Measurements from ENCODE around the gene AATK. TPM values are rescaled to one million over a fixed set of nuclear protein-coding genes. Genes with fewer than 3 reads are reported as not detected.

The AATK gene
- total RNA-seq, 2 donors from 2014 or later: 3.3 to 4.3 TPM

DNA sequence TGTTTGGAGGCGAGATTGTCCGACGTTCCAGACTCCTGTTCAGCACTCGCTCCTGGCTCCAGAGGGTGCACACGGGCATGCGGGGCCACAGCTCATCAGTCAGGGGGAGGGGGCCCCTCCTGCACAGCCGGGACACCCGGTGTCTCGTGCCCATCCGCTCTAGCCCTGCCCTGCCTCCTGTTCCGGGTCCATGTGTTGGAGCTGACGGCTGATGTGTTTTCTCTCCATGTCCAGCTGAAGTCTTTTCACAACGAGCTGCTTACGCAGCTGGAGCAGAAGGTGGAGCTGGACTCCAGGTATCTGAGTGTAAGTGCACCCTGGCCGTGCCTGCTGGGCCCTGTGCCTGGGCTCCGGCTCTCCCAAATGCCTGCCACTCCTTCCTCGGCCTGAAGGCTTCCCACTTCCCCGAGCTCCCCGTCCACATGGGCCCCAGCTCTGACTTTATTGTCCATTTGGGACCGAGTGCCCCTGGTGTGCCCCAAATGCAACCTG is 80.6 kb downstream of the AATK start:
- H3K4me1 Mint-ChIP-seq: no peaks in the 10 kb centered on the region
- Histone ChIP-seq H3K9ac (ENCODE audit: extremely low read depth, low read length, poor library complexity, severe bottlenecking) (no peak overlapping the region), H3K27ac (ENCODE audit: low read depth, low read length) (no peak overlapping the region), H3K9me3 (ENCODE audit: control insufficient read depth, low read length) (no peaks in the 10 kb centered on the region), H3K27me3 (ENCODE audit: control insufficient read depth, insufficient read depth, low read length, poor library complexity, severe bottlenecking) (no peaks in the 10 kb centered on the region), H3K36me3 (ENCODE audit: control insufficient read depth, insufficient read depth, low read length) (no peaks in the 10 kb centered on the region), H3K4me3 (ENCODE audit: low read length) (no peak overlapping the region), H3K4me1 (ENCODE audit: control insufficient read depth, insufficient read depth, low read length) (no peaks in the 10 kb centered on the region)
- WGBS, 2 experiments (ENCODE audit: insufficient coverage in 1 of 2, insufficient read length in 1 of 2): 89 to 93% methylated on average over 13 to 20 of the region's 20 CpGs
- DNase-seq: no peak
- no peak overlapping the region for H3K4me3 Mint-ChIP-seq
- peaks cover 6% of the 10 kb centered on the region for H3K36me3 Mint-ChIP-seq (ENCODE audit: low read depth)
- TF ChIP-seq, protein P1, sequence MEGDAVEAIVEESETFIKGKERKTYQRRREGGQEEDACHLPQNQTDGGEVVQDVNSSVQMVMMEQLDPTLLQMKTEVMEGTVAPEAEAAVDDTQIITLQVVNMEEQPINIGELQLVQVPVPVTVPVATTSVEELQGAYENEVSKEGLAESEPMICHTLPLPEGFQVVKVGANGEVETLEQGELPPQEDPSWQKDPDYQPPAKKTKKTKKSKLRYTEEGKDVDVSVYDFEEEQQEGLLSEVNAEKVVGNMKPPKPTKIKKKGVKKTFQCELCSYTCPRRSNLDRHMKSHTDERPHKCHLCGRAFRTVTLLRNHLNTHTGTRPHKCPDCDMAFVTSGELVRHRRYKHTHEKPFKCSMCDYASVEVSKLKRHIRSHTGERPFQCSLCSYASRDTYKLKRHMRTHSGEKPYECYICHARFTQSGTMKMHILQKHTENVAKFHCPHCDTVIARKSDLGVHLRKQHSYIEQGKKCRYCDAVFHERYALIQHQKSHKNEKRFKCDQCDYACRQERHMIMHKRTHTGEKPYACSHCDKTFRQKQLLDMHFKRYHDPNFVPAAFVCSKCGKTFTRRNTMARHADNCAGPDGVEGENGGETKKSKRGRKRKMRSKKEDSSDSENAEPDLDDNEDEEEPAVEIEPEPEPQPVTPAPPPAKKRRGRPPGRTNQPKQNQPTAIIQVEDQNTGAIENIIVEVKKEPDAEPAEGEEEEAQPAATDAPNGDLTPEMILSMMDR (conservative IDR thresholded peaks at IDR 0.05): no peak
- H3K9me3 Mint-ChIP-seq: no peaks in the 10 kb centered on the region
- H3K27ac Mint-ChIP-seq: no peak overlapping the region
- H3K27me3 Mint-ChIP-seq (ENCODE audit: insufficient read depth): no peaks in the 10 kb centered on the region

DNA sequence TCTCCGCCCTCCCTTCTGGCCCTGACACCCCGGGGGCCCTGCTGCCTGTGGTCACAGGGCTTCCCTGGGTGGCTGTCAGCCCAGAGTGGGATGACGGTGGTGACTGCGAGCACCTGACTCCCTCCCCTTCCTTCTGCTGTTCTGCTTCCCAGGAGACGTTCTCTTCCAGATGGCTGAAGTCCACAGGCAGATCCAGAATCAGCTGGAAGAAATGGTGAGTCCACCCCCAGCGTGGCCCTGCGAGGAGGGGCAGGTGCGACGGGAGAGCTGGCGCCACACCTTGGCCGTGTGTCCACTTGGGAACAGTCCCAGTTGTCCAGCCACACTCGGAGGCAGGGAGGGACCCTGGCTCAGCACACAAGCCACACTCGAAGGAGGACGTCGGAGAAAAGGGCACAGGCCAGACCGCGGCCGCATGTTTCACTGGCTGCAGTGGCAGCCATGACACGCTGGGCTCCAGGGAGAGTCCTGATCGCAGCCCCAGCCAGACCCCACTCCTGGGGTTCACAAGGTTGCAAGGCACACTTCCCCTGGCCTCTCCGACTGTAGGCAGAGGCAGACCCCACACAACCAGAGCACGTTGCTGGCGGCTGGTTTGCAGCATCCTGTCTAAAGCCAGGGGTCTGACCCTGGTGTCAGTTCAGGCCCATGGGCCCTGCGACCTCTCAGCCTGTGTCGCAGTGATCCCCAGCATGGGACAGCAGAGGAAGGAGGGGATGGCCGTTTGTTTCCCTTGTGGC is 81.2 kb downstream of the AATK start:
- no peak overlapping the region for H3K27ac Mint-ChIP-seq
- no peaks in the 10 kb centered on the region for H3K4me1 Mint-ChIP-seq
- no peaks in the 10 kb centered on the region for H3K27me3 Mint-ChIP-seq (ENCODE audit: insufficient read depth)
- Histone ChIP-seq H3K36me3 (ENCODE audit: control insufficient read depth, insufficient read depth, low read length) (no peaks in the 10 kb centered on the region), H3K4me1 (ENCODE audit: control insufficient read depth, insufficient read depth, low read length) (no peaks in the 10 kb centered on the region), H3K4me3 (ENCODE audit: low read length) (no peak overlapping the region), H3K9ac (ENCODE audit: extremely low read depth, low read length, poor library complexity, severe bottlenecking) (no peak overlapping the region), H3K9me3 (ENCODE audit: control insufficient read depth, low read length) (no peaks in the 10 kb centered on the region), H3K27ac (ENCODE audit: low read depth, low read length) (no peak overlapping the region), H3K27me3 (ENCODE audit: control insufficient read depth, insufficient read depth, low read length, poor library complexity, severe bottlenecking) (no peaks in the 10 kb centered on the region)
- H3K9me3 Mint-ChIP-seq: no peaks in the 10 kb centered on the region
- DNase-seq: no peak
- TF ChIP-seq, protein P1 (conservative IDR thresholded peaks at IDR 0.05): no peak
- H3K4me3 Mint-ChIP-seq: no peak overlapping the region
- WGBS, 2 experiments (ENCODE audit: insufficient coverage in 1 of 2, insufficient read length in 1 of 2): 94% methylated on average over 22 to 26 of the region's 26 CpGs
- H3K36me3 Mint-ChIP-seq (ENCODE audit: low read depth): peaks cover 6% of the 10 kb centered on the region

DNA sequence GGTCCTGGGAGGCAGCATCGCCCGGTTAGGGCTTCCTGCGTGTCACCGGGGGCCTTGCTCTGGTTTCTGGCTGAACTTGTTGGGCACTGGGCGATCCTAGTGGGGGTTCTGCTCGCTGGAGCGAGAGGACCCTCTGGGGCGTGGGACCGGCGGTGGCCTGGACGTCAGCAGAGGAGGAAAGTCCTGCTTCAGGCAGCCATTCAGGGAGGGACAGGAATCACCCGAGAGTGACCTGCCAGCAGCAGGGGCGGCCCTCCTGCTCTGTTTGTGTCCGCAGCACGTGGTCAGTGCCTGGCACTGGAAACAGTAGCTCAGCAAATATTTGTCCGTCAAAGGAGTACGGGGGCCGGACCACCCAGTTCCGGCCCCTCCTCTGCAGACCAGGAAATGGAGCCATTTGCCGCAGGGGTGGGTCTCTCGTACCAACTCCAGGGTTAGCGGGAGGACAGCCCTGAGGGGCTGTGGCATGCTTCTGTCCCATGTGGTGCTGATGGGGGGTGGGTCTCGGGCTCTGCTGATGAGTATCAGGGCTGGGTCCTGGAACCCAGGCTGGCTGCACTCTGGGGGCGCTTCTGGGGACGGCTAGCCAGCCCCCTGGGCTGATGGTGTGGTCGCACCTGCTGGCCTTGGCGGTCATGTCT is 82.8 kb downstream of the AATK start:
- Mint-ChIP-seq H3K36me3 (ENCODE audit: low read depth) (peaks cover 6% of the 10 kb centered on the region), H3K4me1 (no peaks in the 10 kb centered on the region), H3K27me3 (ENCODE audit: insufficient read depth) (no peaks in the 10 kb centered on the region), H3K9me3 (no peaks in the 10 kb centered on the region), H3K27ac (no peak overlapping the region), H3K4me3 (no peak overlapping the region)
- Histone ChIP-seq H3K4me3 (ENCODE audit: low read length) (no peak overlapping the region), H3K4me1 (ENCODE audit: control insufficient read depth, insufficient read depth, low read length) (no peaks in the 10 kb centered on the region), H3K9ac (ENCODE audit: extremely low read depth, low read length, poor library complexity, severe bottlenecking) (no peak overlapping the region), H3K9me3 (ENCODE audit: control insufficient read depth, low read length) (no peaks in the 10 kb centered on the region), H3K27ac (ENCODE audit: low read depth, low read length) (peak overlapping the region; percentile 60), H3K27me3 (ENCODE audit: control insufficient read depth, insufficient read depth, low read length, poor library complexity, severe bottlenecking) (no peaks in the 10 kb centered on the region), H3K36me3 (ENCODE audit: control insufficient read depth, insufficient read depth, low read length) (no peaks in the 10 kb centered on the region)
- no peak for DNase-seq
- TF ChIP-seq, protein P1 (conservative IDR thresholded peaks at IDR 0.05): no peak
- 89 to 90% methylated on average over 21 to 27 of the region's 27 CpGs for WGBS, 2 experiments (ENCODE audit: insufficient coverage in 1 of 2, insufficient read length in 1 of 2)
